Activated CD4-positive, alpha-beta T cell treated with anti-CD3 and anti-CD28 coated beads for 1 hour (primary cell): ENCODE results near the gene PLAC1.

Source experiments
- DNase-seq: peaks from one replicate; pipeline ENCODE4 v3.0.0-alpha.2; 2020

Gene PLAC1

DNA sequence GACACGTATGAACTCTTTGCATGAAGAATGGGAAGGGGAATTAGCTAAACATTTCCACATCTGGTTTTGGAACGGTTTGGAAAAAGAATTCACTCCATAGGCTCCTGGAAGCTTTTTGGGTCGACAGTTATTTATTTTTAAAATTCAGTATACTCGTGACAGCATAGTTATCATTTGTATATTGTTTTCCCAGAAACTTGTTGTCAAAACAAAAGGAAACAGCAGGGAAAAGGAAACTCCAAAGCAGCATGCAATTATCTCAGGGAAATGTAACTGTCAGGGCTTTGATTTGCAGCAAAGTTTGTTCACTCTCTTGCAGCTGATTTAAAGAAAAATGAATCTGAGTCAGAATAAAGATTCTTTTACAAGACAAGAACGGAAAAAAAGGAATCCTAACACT is 86.5 kb downstream of the PLAC1 start:
- DNase-seq = no peak

DNA sequence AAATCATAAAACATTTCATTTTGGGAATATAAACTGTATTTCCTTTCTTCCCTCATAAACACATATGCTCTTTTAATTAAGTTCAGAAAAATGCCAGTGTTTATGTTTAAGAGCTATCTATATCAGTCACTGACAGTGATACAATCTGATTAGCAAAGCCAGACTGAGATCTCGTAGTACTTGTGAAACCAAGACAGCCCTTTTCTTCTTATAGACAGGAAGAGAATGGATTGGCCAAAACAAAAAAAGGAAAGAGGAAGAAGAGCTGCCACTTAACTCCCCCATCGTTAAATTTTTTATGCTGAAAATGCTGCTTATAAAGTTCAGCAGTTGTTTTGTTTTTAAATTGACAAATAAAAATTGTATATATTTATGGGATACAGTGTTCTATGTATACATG is 87.4 kb downstream of the PLAC1 start:
- no peak for DNase-seq

DNA sequence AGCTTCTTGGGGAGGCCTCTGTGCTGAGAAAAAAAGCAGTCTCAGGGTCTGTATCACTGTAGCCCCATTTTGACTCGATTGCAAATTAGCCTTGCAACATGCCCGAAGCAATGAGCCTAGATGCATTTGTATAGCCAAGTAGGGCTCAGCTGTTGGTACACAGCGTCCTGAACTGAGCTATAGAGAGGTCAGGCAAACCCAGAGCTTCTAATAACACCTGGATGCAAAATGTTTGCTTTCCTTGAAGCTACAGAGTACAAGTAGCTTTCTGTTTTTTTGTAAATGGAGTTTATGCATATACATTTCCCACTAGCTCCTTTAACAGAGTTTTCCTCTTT is 87.8 kb downstream of the PLAC1 start:
- no peak for DNase-seq

DNA sequence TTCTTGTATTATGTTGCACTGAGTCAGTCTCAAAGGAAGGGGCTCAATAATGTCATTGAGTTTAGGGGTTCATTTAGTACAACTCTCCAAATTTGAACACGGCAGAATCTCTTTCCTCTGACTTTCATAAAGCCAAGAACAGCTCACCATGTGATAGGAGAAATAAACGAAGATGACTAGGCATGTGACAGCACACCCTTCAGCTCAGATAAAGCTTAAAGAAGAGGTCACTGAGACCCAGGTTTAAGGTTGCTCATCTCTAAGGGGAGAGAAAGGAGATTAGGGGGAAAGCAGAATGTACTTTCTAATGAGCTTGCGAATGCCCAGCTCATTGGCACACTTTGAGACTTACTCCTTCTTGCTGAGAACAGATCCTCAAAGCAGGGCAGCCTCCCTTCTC is 89.0 kb downstream of the PLAC1 start:
- DNase-seq = no peak

DNA sequence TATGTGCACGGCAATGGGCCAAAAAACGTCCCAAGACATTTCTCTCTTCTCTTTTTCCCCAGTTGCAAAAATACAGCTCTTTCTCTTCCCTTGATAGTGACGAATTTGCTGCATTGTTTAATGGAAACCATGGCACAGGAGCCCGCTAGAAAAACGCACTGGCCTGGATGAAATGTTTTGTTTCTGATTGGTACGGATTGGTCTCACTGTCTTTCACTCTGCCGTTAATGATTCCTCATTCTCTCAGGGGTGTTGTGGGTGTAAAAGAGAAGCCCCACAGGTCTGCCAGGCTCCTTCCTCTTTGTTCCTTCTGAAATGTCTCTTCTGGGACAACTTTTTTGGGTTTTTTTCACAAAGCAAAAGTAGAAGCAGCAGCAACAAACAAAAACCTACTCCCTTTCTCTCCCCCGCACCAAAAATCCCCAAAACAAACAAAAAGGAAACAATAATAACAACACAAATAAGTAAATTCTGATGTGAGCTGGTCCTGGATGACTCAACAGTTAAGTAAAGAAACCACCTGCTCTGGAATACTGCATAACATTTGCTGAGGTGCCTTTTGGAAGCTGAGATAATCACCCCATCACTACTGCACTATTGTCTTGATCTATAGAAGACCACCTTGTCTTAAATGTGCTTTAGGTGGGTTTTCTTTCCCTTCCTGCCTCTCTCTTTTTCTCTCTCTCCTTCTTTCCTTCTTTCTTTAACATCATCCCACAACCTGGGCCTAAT is 89.8 kb downstream of the PLAC1 start:
- no peak for DNase-seq

DNA sequence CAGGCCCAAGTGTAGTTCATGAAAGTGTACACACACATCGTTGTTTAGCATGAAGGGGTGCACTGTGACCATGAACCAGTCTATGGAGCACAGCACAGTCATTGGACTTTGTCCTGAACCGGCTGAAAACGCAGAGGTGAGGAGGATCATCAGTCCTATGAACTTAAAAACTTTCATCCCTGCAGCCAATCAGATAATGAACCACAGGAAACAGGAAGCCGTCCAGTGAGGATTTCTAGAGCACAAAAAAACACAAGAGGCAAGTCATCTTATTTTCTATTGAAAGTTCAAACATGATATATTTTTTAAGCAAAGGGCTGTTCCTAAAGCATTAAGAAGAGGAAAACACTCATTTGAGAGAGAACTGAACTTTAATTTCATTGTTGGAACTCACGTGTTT is 91.8 kb downstream of the PLAC1 start:
- no peak for DNase-seq

DNA sequence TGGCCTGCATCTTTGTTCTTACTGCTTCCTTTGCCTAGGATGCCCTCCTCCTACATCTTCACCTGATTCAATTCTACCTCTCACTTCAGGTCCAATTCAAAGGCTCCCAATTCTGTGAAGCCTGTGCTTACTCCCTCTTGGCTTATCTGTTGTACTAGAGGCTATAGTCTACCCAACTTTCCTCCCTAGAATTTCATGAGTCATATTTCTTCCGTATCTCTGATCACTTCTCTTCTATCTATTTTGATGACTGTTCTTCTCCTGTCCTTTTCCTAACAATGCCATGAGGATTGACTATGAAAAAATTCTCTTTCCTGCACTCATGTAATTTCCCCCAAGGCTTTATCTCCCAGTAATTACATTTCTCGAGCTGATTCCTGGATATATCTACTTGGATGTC is 96.3 kb downstream of the PLAC1 start:
- no peak for DNase-seq

DNA sequence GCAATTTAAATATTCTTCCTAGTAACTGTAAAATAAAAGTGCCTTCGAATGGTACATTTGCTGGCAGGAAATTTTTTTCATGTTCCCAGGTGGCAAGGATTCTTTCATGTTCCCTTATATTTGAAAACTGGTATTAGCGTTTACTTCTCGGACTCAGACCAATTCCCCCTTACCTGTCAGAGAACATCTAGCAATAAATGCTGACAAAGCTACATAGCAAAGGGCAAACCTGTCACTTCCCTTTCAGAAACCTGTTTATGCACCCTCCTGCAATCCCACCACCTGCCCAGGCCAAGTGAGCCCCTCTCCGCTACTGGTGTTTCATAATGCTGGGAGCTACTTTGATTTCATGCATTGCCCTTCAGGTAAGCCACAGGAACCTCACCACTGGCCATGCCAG is 100.1 kb downstream of the PLAC1 start:
- no peak for DNase-seq

DNA sequence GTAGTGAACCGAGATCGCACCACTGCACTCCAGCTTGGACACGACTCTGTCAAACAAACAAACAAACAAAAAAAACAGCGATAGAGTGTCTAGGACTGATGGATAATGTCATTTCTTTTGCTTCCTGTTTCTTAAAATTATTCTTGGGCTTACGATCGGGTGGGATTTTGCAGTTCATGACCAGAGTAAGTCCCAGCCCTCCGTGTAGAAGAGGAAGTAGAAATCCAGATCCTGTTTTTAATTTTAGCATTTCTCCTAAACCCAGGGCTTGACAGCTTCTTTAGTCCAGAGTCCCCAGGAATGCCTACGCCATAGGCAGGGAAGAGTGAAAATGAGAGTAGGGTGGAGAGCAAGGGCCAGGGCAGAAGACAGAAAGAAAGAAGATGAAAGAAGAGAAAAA is 104.0 kb downstream of the PLAC1 start:
- no peak for DNase-seq

DNA sequence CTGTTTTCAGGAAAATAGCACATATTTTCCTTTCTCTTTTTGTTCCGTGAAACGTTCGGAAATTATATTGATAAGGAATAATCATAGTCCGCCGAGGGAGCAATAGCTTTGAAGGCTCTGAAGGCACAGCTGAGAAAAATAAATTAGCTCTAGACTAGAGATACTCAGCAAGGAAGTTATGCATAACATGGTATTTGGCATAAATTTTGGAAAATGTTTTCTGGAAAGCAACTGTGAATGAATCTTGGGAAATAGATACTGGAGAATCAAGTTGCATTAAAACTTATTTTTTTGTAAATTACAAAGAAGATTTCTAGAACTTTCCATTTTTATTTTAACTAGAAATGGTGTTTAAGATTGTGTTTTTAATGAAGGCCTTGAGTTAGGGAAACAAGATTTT is 105.9 kb downstream of the PLAC1 start:
- DNase-seq = no peak

DNA sequence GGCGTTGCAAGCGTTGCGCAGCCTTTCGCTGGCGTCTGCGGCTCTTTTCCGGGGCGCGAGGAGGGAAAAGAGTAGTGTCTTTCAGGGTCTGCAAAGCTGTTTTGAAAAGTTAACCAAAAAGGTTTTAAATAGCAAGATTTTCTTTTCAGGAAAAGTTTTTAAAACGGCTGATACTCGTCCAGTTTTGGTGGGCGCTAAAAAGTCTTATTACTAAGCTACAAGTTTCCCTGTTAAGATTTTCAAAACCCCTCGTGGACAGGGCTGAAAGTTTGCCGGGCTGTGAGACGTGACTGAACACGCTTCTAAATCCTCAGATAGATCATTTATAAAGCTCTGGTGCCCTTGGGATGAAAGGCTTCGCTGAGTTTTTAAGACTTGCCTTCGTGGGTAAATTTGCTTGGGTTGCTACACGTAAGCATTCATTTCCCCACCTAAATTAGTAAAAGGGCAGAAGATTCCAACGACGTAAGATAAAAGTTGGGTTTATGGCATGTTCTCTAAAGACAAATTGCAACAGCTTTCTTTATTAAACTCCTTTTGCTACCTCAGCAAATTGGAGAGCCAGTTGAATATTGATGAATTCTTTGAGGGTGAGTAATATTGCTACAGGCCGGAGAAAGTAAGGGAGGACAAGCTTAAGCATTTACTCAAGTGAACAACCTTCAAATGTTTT is 106.8 kb downstream of the PLAC1 start:
- DNase-seq = no peak

DNA sequence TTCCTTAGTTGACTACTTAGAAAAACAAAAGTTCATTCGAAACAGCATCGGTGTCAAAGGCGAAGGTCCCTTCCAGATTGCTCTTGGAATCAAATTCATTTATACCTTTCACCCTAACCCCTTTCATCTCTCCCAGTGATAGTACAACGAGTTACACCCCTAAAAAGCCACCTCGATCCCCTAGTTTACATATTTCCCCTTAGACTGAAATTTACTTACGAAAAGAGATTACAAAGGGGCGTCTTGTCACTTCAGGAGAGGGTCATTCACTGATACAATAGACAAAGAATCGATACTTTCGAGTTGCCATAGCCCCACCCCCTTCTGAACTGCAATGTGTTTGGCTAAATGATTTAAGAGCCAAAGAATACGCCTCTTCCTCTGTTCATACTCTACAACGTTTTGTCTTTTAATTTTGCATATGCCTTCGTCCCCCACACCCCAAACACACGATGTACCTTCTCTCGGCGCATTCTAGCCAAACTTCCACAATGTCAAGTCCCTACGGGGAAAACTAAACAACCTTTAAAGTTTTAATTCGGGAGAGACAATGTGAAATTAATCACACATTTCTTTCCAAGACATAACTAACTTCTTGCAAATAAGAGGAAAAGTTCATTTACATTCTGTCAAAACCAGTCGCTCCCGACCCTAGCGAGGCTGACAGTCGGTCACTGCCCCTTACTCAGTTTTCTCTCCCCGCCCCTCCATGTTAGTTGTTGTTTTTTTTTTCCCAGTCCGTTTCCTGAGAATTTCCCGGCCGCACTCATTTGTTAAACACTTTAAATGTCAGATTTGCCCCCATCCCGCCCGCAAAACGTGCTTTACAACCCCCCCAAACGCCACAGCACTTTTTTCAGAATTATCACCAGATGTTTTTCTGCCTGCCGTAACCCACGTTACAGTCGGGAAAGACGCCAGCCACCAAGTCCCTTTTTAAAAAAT is 109.7 kb downstream of the PLAC1 start:
- DNase-seq = no peak

DNA sequence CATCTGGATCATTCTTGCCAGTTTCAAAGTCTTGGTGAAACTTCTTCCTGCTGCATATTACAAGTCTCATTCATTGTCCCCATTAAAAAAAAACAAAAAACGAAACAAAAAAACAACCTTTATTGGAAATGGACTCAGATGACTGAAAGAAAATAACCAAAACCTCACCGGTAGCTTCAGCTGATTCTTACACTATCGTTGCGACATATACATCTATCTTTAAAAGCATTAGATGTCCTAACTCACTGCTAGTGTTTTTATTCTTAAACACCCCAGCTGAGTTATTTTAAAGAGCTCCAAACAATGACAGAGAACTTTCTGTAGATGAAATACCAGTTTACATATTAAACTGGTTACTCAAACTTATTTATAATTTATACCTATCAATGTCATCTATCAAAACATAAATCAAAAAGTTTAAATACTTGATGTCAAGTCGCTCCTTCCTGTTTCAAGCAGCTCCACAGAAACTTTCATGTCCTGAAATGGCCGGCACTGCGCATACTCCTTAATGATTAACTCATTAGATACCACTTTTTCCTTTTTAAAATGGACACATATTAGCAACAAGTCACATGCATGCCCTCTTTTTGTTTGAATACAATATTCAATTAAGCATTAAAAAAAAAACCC is 111.1 kb downstream of the PLAC1 start:
- DNase-seq = no peak

DNA sequence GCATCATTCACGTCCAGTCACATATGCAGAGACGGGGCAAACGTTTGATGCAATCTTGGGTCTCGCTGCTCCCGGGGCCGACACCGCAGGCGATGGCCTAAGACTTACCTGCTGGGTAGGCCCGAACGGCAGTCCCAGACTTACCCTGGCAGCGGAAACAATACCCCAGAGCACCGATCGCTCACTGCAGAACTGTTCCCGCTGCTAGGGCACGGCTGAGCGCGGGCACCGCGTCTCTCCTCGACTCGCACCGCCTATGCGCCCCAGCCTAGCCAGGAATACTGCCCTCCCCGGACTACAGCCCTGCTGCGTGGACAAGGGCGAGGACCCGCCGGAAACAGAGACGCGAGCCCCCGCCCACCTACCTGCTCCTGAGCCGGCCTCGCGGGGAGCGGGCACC is 112.1 kb downstream of the PLAC1 start:
- DNase-seq = no peak

DNA sequence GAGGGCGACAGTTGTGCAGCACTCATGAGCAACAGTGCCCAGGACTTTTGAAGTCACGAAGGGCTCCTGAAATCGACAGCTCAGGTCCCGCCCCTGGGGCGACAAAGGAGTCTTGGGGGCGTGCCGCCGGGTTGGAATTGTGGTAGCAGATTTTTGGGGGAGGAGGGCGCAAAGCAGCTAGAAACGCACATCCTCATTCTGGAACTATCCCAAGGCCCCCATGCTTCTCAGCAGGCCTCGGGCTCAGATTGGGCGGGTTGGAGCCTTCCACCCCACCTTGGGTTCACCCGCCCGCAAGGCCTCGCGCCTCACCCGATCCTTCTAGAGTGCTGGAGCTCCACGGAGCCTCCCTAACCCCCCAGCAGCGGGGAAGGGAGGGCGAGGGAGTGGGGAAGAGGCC is 112.8 kb downstream of the PLAC1 start:
- no peak for DNase-seq

DNA sequence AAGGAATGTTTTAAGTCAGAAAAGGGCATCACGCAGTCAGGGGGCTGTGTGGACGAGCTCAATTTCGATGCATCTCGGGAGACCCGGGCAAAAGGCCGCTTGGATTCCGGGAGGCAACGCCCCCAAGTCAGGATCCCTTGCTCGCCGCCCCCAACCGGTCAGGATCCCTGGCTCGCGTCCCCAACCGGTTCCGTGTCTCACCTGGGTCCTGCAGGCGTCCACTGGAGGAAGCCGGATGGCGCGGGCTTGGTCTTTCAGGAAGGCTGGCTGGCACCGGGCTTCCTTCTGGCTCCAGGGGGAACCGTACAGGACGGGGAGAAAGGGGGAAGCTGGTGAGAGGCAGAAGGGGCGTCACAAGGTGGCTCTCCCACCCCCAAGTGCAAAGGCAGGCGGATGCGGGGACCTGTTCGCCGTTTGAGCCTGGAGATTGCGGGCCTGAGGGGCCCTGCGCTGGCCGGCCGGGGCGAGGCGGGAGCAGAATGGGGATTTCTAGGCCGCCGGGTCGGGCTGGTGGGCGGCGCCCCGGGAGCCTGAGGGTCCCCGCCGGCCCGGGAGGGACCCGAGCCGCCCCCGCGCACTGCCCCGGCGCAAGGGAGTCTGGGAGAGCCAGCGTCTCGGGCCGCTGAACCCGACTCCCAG is 113.6 kb downstream of the PLAC1 start:
- DNase-seq = no peak

DNA sequence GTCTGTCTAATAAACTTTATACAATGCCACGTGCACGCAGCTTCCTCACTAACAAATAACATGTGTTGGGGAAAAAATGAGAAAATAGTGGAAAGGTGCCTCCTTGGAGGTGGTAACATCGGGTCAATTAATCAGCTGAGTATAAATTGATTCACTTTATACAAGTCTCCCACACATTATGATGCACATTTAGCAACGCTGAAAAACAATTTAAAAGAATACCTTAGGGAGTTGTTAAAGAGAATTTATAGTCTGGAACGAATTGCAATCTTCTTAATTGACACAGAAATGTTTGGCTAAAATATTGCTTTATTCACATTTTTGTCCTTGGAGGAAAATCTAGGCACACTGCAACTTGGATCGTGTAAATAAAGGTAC is 114.1 kb downstream of the PLAC1 start:
- no peak for DNase-seq

DNA sequence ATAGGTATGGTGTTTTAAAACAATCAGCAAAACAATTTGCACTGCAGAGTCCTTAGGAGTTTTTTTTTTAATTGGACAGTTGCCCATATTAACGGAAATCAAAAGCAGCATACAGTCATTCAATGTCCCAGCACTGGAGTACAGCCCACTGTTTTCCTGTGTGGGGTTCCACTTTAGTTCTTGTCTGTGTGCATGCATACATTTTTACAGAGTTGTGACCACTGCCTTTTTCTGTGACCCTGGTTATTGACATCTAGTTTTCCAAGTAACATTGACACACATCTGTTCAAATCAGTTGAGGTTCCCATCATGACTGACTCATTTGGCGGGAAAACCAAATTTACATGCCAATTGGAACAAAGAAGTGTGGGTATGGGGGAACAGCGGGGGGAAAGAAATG is 115.0 kb downstream of the PLAC1 start:
- no peak for DNase-seq

DNA sequence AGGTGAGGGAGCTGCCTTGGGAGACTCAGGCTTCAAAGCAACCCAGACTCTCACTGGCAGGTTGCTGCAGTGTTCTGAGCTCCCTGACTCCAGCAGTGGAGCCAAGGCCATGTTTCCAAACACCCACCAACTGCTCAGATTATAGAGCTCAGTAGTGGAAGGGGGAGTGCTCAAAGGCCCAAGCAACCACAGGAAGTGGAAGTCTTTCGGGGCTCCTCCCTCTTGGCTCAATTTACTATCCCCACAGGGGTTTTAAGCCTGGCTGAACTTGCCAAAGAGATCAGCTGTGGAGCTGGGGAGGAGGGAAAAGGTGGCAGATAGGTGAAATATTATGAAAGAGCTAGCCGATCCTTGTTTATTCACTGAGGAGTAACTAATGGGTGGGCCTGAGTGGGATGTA is 115.8 kb downstream of the PLAC1 start:
- no peak for DNase-seq

DNA sequence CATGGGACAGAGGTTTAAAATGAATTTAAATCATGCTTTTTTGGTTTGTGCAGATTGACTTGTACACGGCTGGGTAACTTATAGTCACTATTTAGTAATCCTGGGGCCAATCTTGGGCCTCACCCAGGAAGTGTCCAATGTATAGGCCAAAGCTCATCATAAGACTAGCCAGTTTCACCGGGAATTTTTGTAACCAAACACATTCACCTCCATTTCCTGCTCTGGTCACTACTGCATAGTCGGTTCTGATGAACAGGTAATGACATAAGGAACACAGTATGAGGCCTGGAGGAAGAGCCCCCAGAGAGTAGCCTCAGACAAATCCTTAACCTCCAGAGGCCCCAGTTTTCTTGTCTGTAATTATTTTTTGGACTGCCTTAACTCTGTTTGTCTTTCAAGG is 116.4 kb downstream of the PLAC1 start:
- DNase-seq = no peak

DNA sequence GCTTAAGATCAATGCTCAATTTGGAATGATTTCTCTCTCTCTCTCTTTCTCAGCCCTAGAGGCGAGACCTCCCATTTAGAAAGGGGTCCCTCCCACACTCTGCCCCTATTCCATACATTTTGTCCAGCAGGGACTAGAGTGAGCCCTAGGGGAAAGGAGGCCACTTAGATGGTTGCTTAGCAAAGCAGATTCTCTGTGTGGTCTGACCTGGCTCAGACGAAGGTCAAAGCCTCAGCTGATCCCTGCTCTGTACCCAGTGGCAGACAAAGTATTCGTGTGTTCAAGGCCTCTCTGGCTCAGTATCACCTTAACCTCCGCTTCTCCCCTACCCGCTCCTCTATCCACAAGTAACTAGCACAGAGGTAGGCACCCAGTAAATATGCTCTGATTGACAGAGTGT is 120.0 kb downstream of the PLAC1 start:
- DNase-seq = no peak

DNA sequence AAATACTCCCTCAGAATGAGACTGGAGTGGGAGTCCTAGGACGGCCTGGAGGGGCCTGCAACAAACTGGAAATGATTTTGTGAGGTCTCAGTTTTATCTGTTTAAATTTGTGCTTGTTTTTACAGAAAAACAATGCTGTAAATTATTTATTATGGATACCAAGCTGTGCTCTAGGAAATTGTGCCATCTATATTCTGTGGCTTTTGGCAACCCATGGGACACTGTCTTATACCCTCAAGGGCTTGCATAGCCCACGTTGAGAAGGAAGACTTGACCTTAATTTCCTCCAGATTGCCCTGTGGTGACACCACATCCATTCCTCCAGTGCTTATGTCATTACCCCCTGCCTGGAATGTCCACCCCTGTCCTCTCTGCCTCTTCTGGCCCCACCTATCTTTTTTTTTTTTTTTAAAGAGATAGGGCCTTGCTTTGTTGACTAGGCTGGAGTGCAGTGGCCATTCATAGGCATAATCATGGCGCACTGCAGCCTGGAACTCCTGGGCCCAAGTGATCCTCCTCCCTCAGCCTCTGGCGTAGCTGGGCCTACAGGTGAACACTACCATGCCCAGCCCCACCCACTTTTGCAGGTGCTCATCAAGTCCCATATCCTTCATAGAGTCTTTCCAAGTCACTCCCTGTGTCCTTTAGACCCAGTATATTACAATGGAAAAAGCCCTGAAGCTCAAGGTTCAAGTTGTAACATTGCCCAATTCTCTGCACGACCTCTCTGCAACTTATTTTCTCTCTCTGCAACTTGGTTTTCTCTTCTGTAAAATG is 120.9 kb downstream of the PLAC1 start:
- no peak for DNase-seq
